Activated T-cell treated with anti-CD3 and anti-CD28 coated beads, Interleukin-2, amount 50 U/mL, for 4 hours (primary cell): ENCODE measurements around the gene KIAA0319L. TPM values are rescaled to one million over a fixed set of nuclear protein-coding genes. Genes with fewer than 3 reads are reported as not detected.
A peak's percentile ranks its signal among the peaks of the same experiment; 100 is the strongest.

ENCODE experiments used
- ATAC-seq, 2 donors: fragments of 200-7000 bp; cut with Tn5 transposase; one replicate each; pipeline ENCODE4 v1.10.0; 2021
- DNase-seq: peaks from one replicate; pipeline ENCODE4 v3.0.0-alpha.2; 2020
- H3K27me3 Mint-ChIP-seq: one replicate; pipeline ENCODE4 v1.8.0; 2021; ENCODE audit warnings: low read depth, mixed read lengths
- H3K36me3 Mint-ChIP-seq: one replicate; pipeline ENCODE4 v1.8.0; 2022; ENCODE audit warnings: mixed read lengths; ENCODE audit not compliant: insufficient read depth
- H3K4me1 Mint-ChIP-seq: one replicate; pipeline ENCODE4 v1.8.0; 2021; ENCODE audit warnings: low read depth, mixed read lengths
- H3K4me3 Mint-ChIP-seq: one replicate; pipeline ENCODE4 v1.8.0; 2021; ENCODE audit warnings: mild to moderate bottlenecking, moderate library complexity, mixed read lengths
- H3K9me3 Mint-ChIP-seq: one replicate; pipeline ENCODE4 v1.8.0; 2021; ENCODE audit warnings: mixed read lengths
- total RNA-seq, 3 donors: library from RNA; stranded (reverse); gene quantifications; one replicate each; pipeline ENCODE4 v1.2.1, GENCODE V29; 2021

Gene KIAA0319L
- total RNA-seq, 3 donors from 2014 or later: 16.4 to 19.2 (median 17.4) TPM

DNA sequence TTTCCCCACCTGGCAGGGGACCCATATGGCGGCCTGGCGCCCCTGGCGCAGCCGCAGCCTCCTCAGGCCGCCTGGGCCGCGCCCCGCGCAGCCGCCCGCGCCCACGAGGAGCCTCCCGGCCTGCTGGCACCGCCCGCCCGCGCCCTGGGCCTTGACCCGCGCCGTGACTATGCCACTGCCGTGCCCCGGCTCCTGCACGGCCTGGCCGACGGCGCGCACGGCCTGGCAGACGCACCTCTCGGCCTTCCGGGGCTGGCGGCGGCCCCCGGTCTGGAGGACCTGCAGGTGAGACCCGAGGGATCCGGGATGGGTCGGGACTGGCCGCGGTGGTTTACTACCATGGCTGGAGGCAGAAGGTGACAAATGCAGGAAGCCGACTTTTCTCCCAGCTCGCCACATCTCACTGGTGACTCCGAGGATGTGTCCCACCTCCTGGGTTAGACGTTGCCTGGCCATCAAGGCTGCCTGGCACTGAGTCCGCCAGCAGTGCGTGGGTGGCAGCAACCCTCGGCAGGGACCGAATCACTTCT is 17.0 kb upstream of the KIAA0319L start:
- no peaks in the 10 kb centered on the region for H3K9me3 Mint-ChIP-seq
- H3K36me3 Mint-ChIP-seq: peaks cover 1% of the 10 kb centered on the region
- no peak overlapping the region for H3K4me3 Mint-ChIP-seq
- DNase-seq (no peak), ATAC-seq (no peak)
- H3K27me3 Mint-ChIP-seq: peaks cover 5% of the 10 kb centered on the region
- H3K4me1 Mint-ChIP-seq: peaks cover 26% of the 10 kb centered on the region

DNA sequence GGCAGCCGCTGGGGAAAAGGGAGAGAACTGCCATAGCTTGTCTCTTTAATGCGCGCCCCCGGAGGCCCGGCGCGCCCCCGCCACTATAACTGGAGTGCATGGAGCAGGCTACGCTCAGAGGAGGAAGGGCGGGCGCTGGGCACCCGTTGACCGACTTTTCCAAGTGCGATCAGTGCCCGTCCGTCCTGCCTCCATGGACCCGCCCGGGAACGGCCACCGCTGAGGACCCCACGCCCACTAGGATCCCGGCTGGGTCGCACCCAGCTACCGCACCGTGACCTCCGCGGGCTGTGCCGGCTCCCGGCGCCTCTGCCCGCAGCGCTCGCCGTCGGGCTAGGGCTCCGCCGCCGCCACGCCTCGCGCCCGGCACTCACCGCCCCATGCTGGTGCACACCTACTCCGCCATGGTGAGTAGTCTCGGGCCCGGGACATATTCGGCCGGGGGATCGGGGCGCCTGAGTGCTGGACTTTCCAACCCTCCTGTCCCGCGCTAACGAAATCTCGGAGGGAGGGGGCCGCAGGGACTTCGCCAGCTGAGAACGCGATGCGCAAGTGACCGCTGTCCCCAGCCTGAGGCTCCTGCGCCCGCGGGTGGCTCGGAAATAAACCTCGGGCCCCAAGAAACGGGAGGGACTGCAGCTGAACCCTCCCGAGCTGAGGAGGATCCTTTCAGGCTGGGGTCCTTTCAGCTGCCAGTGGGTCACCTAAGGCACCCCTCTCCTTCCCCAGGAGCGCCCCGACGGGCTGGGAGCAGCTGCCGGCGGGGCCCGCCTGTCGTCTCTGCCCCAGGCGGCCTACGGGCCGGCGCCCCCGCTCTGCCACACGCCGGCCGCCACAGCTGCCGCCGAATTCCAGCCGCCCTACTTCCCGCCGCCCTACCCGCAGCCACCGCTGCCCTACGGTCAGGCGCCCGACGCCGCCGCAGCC is 16.3 kb upstream of the KIAA0319L start, which contains the start of gene TFAP2E:
Gene TFAP2E (plus strand): TSS at position 117 of the 927 bp plus-strand sequence. CDS start 264 bp downstream, at position 381.
- Mint-ChIP-seq H3K4me1 (peaks cover 29% of the 10 kb centered on the region), H3K27me3 (peaks cover 5% of the 10 kb centered on the region), H3K36me3 (peaks cover 1% of the 10 kb centered on the region), H3K4me3 (no peak within 1 kb of the TSS), H3K9me3 (no peaks in the 10 kb centered on the region)
- no peak for DNase-seq
- peak in 1 of 2 donors; percentile 23 for ATAC-seq

DNA sequence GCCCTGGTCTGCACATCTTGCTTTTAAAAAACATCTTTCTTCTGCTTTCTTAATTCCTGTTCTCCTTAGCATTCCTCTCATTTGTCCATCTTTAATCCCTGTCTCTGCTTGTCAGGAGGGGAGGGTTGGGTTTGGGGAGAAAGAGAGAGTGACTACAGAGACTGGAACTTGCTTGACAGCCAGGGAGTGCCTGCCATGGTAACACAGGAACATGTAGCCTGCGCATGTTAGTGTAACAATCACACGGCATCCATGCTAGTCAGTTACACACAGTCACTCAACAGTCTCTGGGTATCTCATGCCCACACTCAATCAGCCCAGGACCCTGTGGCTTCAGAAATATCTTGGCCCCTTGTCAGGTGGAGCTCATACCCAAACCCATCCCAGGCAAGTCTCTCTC is 15.1 kb upstream of the KIAA0319L start:
- no peaks in the 10 kb centered on the region for H3K9me3 Mint-ChIP-seq
- ATAC-seq (no peak), DNase-seq (no peak)
- H3K36me3 Mint-ChIP-seq: peaks cover 1% of the 10 kb centered on the region
- H3K4me1 Mint-ChIP-seq: peaks cover 20% of the 10 kb centered on the region
- no peak overlapping the region for H3K4me3 Mint-ChIP-seq
- H3K27me3 Mint-ChIP-seq: peaks cover 5% of the 10 kb centered on the region

DNA sequence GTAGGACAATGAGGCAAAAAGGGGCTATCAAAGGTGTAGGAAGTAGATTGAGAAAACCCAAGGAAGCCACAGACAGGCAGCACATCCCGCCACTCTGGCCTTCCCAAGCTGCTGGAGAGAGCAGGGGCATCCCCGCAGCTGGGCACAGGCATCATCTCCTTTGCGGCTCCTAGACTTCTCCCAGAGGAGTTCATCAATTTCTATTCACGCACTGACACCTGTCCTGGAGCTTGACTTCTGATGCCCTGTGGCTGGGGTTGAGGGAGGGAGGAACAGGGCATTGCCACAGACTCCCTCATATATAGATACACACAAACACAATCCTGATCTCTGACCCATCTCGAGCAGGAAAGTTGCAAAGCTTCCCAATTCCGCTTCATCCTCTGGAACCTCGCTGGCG is 14.1 kb upstream of the KIAA0319L start:
- Mint-ChIP-seq H3K9me3 (no peaks in the 10 kb centered on the region), H3K27me3 (peaks cover 5% of the 10 kb centered on the region), H3K36me3 (peaks cover 5% of the 10 kb centered on the region), H3K4me1 (peaks cover 17% of the 10 kb centered on the region), H3K4me3 (no peak overlapping the region)
- ATAC-seq (no peak), DNase-seq (no peak)

DNA sequence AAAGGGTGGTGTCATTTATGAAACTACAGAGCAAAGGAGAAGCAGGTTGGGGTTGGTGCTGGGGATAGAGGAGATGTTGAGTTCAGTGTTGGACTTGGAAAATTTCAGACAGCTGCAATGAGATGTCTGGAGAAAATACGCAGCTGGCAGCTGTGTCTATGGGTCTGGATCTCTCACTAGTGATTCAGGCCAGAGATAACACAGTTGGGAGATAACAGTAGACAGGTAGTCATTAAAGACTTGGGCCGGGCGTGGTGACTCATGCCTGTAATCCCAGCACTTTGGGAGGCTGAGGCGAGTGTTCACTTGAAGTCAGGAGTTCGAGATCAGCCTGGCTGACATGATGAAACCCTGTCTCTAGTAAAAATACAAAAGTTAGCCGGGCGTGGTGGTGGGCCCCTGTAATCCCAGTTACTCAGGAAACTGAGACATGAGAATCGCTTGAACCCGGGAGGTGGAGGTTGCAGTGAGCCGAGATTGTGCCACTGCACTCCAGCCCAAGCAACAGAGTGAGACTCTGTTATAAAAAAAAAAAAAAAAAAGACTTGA is 13.5 kb upstream of the KIAA0319L start:
- ATAC-seq: no peak

DNA sequence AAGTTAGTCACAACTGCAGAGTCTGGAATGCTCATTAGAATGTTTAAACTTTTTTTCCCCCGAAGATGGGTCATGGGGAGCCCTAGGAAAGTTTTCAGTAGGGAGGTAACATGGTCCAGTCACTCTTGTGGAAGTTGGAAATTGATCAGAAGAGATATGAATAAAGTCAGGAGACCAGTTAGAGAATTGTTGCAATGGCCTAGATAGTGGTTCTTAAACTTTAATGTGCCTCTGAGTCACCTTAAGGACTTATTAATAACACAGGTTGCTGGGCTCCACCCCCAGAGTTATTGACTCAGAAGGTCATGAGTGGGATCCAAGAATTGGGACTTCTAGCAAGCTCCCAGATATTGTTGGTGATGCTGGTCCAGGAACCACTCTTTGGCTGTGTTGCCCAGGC is 12.7 kb upstream of the KIAA0319L start:
- H3K4me1 Mint-ChIP-seq: peaks cover 6% of the 10 kb centered on the region
- H3K9me3 Mint-ChIP-seq: no peaks in the 10 kb centered on the region
- no peak for ATAC-seq
- no peak for DNase-seq
- no peak overlapping the region for H3K4me3 Mint-ChIP-seq
- peaks cover 3% of the 10 kb centered on the region for H3K36me3 Mint-ChIP-seq
- peaks cover 2% of the 10 kb centered on the region for H3K27me3 Mint-ChIP-seq

More for the DNA sequence above, 13.5 kb upstream of the KIAA0319L start:
- Mint-ChIP-seq H3K4me3 (no peak overlapping the region), H3K27me3 (peaks cover 5% of the 10 kb centered on the region), H3K9me3 (no peaks in the 10 kb centered on the region), H3K4me1 (peaks cover 11% of the 10 kb centered on the region), H3K36me3 (peaks cover 5% of the 10 kb centered on the region)
- DNase-seq: no peak

DNA sequence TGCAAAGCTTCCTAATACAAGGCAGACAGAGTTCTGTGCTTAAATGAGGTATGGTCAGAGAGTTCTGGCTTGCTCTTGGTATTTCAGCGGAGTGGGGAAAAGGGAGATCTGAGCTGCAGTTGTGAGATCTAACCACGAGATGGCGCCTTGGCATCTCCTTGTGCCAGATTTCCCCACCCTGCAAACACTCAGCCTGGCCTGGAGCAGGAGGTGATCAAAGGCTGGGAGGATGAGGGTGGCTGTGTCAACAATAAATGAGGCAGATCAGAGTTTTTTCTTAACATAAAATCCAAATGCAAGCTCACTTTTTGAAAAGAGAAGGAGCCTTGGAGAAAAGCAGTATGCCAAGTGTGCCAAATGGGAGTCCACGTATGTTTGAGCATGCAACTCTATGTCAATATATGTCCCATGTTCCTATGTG is 11.8 kb upstream of the KIAA0319L start:
- H3K27me3 Mint-ChIP-seq: no peaks in the 10 kb centered on the region
- no peaks in the 10 kb centered on the region for H3K9me3 Mint-ChIP-seq
- peaks cover 10% of the 10 kb centered on the region for H3K36me3 Mint-ChIP-seq
- ATAC-seq: peak; percentile 49 to 69
- peak; percentile 60 for DNase-seq
- H3K4me3 Mint-ChIP-seq: no peak overlapping the region
- peaks cover 12% of the 10 kb centered on the region for H3K4me1 Mint-ChIP-seq

DNA sequence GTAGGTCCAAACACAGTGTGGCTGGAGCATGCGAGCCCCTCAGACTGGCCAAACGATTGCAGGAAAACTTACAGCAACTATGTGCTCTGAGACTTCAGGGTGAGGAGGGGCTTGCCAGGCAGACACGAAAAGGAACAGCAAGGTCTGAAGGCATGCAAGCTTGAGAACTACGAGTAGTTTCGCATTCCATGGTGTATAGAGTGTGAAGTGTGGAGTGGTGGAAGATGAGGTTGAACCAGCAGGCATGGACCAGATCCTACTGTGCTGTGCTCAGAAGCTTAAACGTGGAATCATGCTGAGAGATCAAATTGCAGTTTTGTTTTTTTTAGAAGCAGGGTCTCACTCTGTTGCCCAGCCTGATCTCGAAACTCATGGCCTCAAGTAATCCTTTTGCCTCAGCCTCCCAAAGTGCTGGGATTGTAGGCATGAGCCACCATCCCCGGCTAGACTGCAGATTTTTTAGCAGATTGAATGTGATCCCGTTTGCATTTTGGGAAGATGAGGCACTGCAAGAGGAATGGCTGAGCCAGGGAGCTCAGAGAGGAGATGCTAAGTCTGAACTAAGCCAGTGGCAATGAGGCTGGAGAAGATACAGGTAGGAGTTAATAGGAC is 10.8 kb upstream of the KIAA0319L start:
- no peak for ATAC-seq

DNA sequence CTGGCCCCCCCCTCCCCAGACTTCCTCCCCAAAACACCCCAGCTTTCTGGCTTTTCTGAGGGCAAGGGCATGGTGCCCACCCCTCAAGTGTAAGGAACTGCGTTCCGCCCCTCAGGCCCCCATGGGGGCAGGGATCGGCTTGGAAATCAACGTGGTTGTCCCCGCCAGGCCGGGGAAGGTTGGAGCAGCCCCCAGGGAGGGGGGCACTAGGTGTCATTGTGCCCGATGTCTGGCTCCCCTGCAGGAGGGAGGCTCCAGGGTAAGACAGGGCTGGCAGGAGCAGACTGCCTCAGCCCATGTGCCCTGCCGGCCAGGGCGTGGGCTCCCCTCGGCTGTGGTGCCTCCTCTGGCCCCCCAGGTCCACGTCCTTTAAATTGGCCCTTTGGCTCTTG is 8.5 kb upstream of the KIAA0319L start:
- H3K9me3 Mint-ChIP-seq: no peaks in the 10 kb centered on the region
- H3K36me3 Mint-ChIP-seq: peaks cover 12% of the 10 kb centered on the region
- H3K4me3 Mint-ChIP-seq: no peak overlapping the region
- no peaks in the 10 kb centered on the region for H3K27me3 Mint-ChIP-seq
- ATAC-seq (no peak), DNase-seq (no peak)
- H3K4me1 Mint-ChIP-seq: peaks cover 24% of the 10 kb centered on the region

More for the DNA sequence above, 10.8 kb upstream of the KIAA0319L start:
- no peak for DNase-seq
- H3K9me3 Mint-ChIP-seq: no peaks in the 10 kb centered on the region
- no peaks in the 10 kb centered on the region for H3K27me3 Mint-ChIP-seq
- H3K36me3 Mint-ChIP-seq: peaks cover 12% of the 10 kb centered on the region
- H3K4me1 Mint-ChIP-seq: peaks cover 12% of the 10 kb centered on the region
- H3K4me3 Mint-ChIP-seq: no peak overlapping the region

DNA sequence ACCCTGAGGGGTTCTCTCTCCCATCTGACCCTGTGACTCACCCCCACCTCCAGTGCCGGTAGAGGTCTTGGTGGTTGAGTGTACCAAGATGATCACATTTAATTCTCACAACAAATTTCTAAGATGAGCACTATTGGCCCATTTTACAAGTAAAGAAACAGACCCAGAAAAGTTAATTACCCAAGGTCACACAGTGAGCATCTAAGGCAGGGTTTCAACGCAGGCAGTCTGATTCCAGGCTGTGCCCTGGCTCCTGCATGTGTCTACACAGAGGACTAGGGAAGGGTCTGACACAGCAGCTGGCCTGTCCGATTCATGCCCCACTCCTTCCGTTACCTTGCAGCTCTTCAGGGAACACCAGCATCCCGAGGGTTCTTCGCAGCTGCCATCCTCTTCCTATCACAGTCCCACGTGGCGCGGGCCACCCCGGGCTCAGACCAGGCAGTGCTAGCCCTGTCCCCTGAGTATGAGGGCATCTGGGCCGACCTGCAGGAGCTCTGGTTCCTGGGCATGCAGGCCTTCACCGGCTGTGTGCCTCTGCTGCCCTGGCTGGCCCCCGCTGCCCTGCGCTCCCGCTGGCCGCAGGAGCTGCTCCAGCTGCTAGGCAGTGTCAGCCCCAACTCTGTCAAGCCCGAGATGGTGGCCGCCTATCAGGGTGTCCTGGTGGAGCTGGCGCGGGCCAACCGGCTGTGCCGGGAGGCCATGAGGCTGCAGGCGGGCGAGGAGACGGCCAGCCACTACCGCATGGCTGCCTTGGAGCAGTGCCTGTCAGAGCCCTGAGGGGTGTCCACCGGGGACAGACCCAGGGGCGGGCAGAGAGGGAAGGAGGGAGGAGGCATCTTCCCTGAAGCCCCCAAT is 7.9 kb upstream of the KIAA0319L start:
- DNase-seq: no peak
- H3K9me3 Mint-ChIP-seq: no peaks in the 10 kb centered on the region
- ATAC-seq: no peak
- H3K4me3 Mint-ChIP-seq: no peak overlapping the region
- peaks cover 24% of the 10 kb centered on the region for H3K4me1 Mint-ChIP-seq
- H3K27me3 Mint-ChIP-seq: no peaks in the 10 kb centered on the region
- H3K36me3 Mint-ChIP-seq: peaks cover 12% of the 10 kb centered on the region

DNA sequence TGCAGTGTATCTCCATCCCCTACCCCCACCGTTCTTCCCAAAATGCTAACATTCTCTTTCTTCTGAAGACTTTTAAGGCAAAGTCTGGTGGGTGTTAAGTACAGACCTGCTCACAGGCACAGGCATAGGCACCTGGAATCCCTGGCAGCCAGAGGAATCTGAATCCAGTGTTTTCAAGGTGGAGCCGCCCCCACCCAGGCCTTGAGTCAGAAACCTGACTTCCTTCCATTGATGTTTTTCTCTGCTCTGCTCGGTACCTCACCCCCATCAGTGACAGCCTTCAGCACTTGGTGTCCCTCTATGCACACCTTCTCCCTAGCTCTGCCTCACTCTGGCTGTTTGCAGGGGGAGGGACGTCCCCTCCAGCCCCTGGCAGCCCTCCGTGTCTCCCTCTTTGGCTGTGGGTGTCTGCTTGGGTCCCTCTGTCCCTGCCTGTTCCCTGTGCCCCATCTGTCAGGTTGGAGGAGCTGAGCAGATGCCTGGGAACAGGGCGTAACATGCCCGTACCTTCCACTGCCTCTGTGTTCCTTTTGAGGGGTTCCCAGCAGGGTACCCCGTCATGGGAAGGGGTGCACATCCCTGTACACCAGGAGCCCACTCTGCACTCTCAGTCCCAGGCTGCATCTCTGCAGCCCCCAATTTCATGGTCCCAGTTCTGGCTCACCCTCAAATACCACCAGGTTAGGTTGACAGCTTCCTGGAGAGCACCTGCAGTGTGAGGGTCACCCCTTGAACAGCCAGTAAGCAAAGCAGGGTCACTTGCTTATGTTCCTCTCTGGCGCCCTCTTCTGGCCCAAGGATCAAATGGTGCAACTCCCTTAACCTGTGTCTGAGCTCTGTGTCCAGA is 7.1 kb upstream of the KIAA0319L start:
- peaks cover 29% of the 10 kb centered on the region for H3K4me1 Mint-ChIP-seq
- DNase-seq (peak; percentile 79), ATAC-seq (peak; percentile 66)
- H3K36me3 Mint-ChIP-seq: peaks cover 12% of the 10 kb centered on the region
- H3K9me3 Mint-ChIP-seq: no peaks in the 10 kb centered on the region
- H3K27me3 Mint-ChIP-seq: no peaks in the 10 kb centered on the region
- H3K4me3 Mint-ChIP-seq: no peak overlapping the region

DNA sequence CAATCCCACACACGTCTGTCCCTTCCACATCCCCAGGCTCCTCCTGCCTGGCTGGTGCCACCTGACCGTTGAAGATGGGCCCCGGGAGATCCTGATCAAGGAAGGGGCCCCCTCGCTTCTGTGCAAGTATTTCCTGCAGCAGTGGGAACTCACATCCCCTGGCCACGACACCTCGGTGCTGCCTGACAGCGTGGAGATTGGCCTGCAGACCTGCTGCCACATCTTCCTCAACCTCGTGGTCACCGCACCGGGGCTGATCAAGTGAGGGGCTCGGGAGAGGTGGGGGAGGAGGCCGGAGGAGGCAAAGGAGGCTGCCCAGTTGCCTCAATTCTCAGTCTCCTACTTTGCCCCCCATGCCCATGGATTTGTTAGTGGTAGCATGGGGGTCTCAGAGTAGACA is 6.0 kb upstream of the KIAA0319L start:
- H3K4me3 Mint-ChIP-seq: no peak overlapping the region
- DNase-seq: no peak
- H3K36me3 Mint-ChIP-seq: peaks cover 12% of the 10 kb centered on the region

More for the DNA sequence above, 6.0 kb upstream of the KIAA0319L start:
- H3K9me3 Mint-ChIP-seq: no peaks in the 10 kb centered on the region
- H3K27me3 Mint-ChIP-seq: no peaks in the 10 kb centered on the region
- no peak for ATAC-seq
- H3K4me1 Mint-ChIP-seq: peaks cover 28% of the 10 kb centered on the region
